Ishikawa (cell line): ENCODE data around the gene SLC37A1.

Experiments
- FOXM1 ChIP-seq: IDR thresholded peaks from 2 replicates; pipeline ENCODE4 v1.6.1; 2012; ENCODE audit warnings: low read depth, borderline replicate concordance
- MAX ChIP-seq: IDR thresholded peaks from 2 replicates; pipeline ENCODE4 v1.6.1; 2012
- NFIC ChIP-seq: IDR thresholded peaks from 2 replicates; pipeline ENCODE4 v1.6.1; 2012
- RAD21 ChIP-seq: IDR thresholded peaks from 2 replicates; pipeline ENCODE4 v1.6.1; 2012; ENCODE audit warnings: low read depth
- TAF1 ChIP-seq: IDR thresholded peaks from 2 replicates; pipeline ENCODE4 v1.6.1; 2012; ENCODE audit warnings: low read depth, mild to moderate bottlenecking
- TEAD4 ChIP-seq: IDR thresholded peaks from 2 replicates; pipeline ENCODE4 v1.6.1; 2012
- USF1 ChIP-seq: IDR thresholded peaks from 2 replicates; pipeline ENCODE4 v1.6.1; 2012
- TF ChIP-seq, protein P1 (sequence below): IDR thresholded peaks from 2 replicates; pipeline ENCODE4 v1.6.1; 2012; ENCODE audit warnings: low read depth, mild to moderate bottlenecking

DNA sequence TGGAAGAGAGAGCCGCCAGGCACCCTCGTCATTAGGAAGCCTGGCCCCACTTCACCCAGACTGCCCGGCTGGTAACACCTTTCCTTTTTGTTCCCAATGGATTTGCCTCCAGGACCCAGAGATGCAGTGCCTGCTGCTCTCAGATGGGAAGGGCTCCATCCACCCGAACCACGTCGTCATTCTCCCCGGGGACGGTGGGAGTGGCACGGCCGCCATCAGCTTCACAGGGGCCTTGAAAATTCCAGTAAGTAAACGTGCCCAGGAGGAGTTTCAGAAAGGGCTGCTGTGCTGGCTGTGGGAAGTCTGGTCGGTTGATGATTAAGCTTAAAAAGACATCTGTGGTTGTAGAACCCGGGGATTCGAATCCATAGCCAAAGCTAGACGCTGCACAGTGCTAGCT, 45.2 kb downstream of the SLC37A1 start:
- TF ChIP-seq MAX = no peak
- TF ChIP-seq FOXM1 = no peak
- TF ChIP-seq, protein P1, sequence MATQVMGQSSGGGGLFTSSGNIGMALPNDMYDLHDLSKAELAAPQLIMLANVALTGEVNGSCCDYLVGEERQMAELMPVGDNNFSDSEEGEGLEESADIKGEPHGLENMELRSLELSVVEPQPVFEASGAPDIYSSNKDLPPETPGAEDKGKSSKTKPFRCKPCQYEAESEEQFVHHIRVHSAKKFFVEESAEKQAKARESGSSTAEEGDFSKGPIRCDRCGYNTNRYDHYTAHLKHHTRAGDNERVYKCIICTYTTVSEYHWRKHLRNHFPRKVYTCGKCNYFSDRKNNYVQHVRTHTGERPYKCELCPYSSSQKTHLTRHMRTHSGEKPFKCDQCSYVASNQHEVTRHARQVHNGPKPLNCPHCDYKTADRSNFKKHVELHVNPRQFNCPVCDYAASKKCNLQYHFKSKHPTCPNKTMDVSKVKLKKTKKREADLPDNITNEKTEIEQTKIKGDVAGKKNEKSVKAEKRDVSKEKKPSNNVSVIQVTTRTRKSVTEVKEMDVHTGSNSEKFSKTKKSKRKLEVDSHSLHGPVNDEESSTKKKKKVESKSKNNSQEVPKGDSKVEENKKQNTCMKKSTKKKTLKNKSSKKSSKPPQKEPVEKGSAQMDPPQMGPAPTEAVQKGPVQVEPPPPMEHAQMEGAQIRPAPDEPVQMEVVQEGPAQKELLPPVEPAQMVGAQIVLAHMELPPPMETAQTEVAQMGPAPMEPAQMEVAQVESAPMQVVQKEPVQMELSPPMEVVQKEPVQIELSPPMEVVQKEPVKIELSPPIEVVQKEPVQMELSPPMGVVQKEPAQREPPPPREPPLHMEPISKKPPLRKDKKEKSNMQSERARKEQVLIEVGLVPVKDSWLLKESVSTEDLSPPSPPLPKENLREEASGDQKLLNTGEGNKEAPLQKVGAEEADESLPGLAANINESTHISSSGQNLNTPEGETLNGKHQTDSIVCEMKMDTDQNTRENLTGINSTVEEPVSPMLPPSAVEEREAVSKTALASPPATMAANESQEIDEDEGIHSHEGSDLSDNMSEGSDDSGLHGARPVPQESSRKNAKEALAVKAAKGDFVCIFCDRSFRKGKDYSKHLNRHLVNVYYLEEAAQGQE = no peak
- no peak for TF ChIP-seq USF1
- no peak for TF ChIP-seq TEAD4
- TF ChIP-seq TAF1 = no peak
- TF ChIP-seq NFIC = no peak
- TF ChIP-seq RAD21 = no peak
